Fibroblast of skin of left quadriceps (primary cell): ENCODE results near the gene HS3ST6.
A peak's percentile ranks its signal among the peaks of the same experiment; 100 is the strongest.
"Not testable (repeated sequence)": the region's sequence is repeated elsewhere in the genome, so short reads cannot be mapped to it uniquely, and the experiment has no call there.

Experiments
- DNase-seq, 2 experiments: peaks; one replicate each; pipeline ENCODE4 v3.0.0-alpha.2; 2013; ENCODE audit warnings: low read depth in 2 of 2

The HS3ST6 gene

GRCh38 chr16:1946495-1947368 lies 28.5 kb upstream of the HS3ST6 start:
- DNase-seq = no peak

- no peak for DNase-seq
Observed at GRCh38 chr16:1945559-1946391, 27.6 kb upstream of the HS3ST6 start.

GRCh38 chr16:1944612-1945199 lies 26.5 kb upstream of the HS3ST6 start:
- no peak for DNase-seq

GRCh38 chr16:1942810-1943726 lies 24.9 kb upstream of the HS3ST6 start, which contains the start of gene MSRB1:
TSS of gene MSRB1 (minus strand) at chr16:1943199. CDS start at chr16:1943156, 43 bp downstream.
- DNase-seq = peak; percentile 95 to 96

GRCh38 chr16:1942047-1942809 lies 24.0 kb upstream of the HS3ST6 start:
- no peak for DNase-seq

GRCh38 chr16:1941162-1942046 lies 23.2 kb upstream of the HS3ST6 start:
- DNase-seq = no peak

- DNase-seq = no peak
Observed at GRCh38 chr16:1940273-1941161, 22.3 kb upstream of the HS3ST6 start.

- DNase-seq = not testable (repeated sequence)
Observed at GRCh38 chr16:1939833-1940232, 21.6 kb upstream of the HS3ST6 start.

GRCh38 chr16:1938910-1939309 lies 20.7 kb upstream of the HS3ST6 start:
- DNase-seq = no peak

- DNase-seq = no peak
Observed at GRCh38 chr16:1938316-1938715, 20.1 kb upstream of the HS3ST6 start.

GRCh38 chr16:1936945-1937479 lies 18.8 kb upstream of the HS3ST6 start:
- DNase-seq = no peak

GRCh38 chr16:1933097-1933661 lies 15.0 kb upstream of the HS3ST6 start:
- no peak for DNase-seq

- no peak for DNase-seq
Observed at GRCh38 chr16:1932050-1933028, 14.1 kb upstream of the HS3ST6 start.

GRCh38 chr16:1930338-1930720 lies 12.1 kb upstream of the HS3ST6 start:
- no peak for DNase-seq

GRCh38 chr16:1929578-1930337 lies 11.5 kb upstream of the HS3ST6 start:
- peak; percentile 47 to 60 for DNase-seq

GRCh38 chr16:1929105-1929504 lies 10.9 kb upstream of the HS3ST6 start:
- no peak for DNase-seq
